Measurements from ENCODE around the gene RELB. TPM values are rescaled to one million over a fixed set of nuclear protein-coding genes. Genes with fewer than 3 reads are reported as not detected.

The RELB gene
- total RNA-seq, 2 experiments from 2014 or later: 91.6 to 92.5 TPM

GRCh38 chr19:44986389-44986788 lies 14.9 kb upstream of the RELB start:
- Mint-ChIP-seq H3K9me3 (no peaks in the 10 kb centered on the region), H3K27me3 (no peaks in the 10 kb centered on the region), H3K27ac (no peak overlapping the region), H3K4me1 (ENCODE audit: low read depth) (no peaks in the 10 kb centered on the region), H3K4me3 (no peak overlapping the region), H3K36me3 (ENCODE audit: low read depth) (peaks cover 67% of the 10 kb centered on the region)
- Histone ChIP-seq H3K36me3 (ENCODE audit: insufficient read depth, low read length) (peaks cover 71% of the 10 kb centered on the region), H3K4me1 (ENCODE audit: insufficient read depth, low read length) (no peaks in the 10 kb centered on the region), H3K27ac (ENCODE audit: low read depth in 1 of 2, low read length in 2 of 2) (no peak overlapping the region), H3K4me3 (ENCODE audit: low read length) (no peak overlapping the region), H3K9me3 (ENCODE audit: control insufficient read depth in 1 of 2, insufficient read depth in 1 of 2, low read length in 2 of 2) (no peaks in the 10 kb centered on the region), H3K27me3 (ENCODE audit: control insufficient read depth in 1 of 2, insufficient read depth in 2 of 2, low read length in 2 of 2) (no peaks in the 10 kb centered on the region)
- no peak for TF ChIP-seq CTCF (IDR thresholded peaks at IDR 0.05)
- DNase-seq (no peak), ATAC-seq (ENCODE audit: poor library complexity) (no peak)
- intact Hi-C loops (cut with DNase I, micrococcal nuclease): no loop called here
- POLR2A ChIA-PET: no interaction called here
- CTCF ChIA-PET: interaction anchor here (1.3 kb wide), 1 partner anchor 73 kb away, joined by 5 read pairs; no protein-coding TSS in a partner anchor

GRCh38 chr19:44987148-44987675 lies 14.1 kb upstream of the RELB start:
- DNase-seq (no peak), ATAC-seq (ENCODE audit: poor library complexity) (no peak)
- H3K9me3 Mint-ChIP-seq: no peaks in the 10 kb centered on the region
- intact Hi-C loops (cut with DNase I, micrococcal nuclease): no loop called here
- H3K27ac ChIP-seq (ENCODE audit: low read depth in 1 of 2, low read length in 2 of 2): no peak overlapping the region
- no peaks in the 10 kb centered on the region for H3K4me1 ChIP-seq (ENCODE audit: insufficient read depth, low read length)
- no peaks in the 10 kb centered on the region for H3K9me3 ChIP-seq (ENCODE audit: control insufficient read depth in 1 of 2, insufficient read depth in 1 of 2, low read length in 2 of 2)
- POLR2A ChIA-PET: no interaction called here
- peaks cover 69% of the 10 kb centered on the region for H3K36me3 Mint-ChIP-seq (ENCODE audit: low read depth)
- H3K4me1 Mint-ChIP-seq (ENCODE audit: low read depth): no peaks in the 10 kb centered on the region
- no peaks in the 10 kb centered on the region for H3K27me3 Mint-ChIP-seq
- no peak for TF ChIP-seq CTCF (IDR thresholded peaks at IDR 0.05)
- no peak overlapping the region for H3K4me3 ChIP-seq (ENCODE audit: low read length)
- CTCF ChIA-PET: interaction anchor here (1.3 to 5.2 kb wide), 2 partner anchors 72 to 73 kb away, joined by 5 to 34 read pairs; no protein-coding TSS in a partner anchor
- no peak overlapping the region for H3K27ac Mint-ChIP-seq
- peaks cover 73% of the 10 kb centered on the region for H3K36me3 ChIP-seq (ENCODE audit: insufficient read depth, low read length)
- H3K4me3 Mint-ChIP-seq: no peak overlapping the region
- no peaks in the 10 kb centered on the region for H3K27me3 ChIP-seq (ENCODE audit: control insufficient read depth in 1 of 2, insufficient read depth in 2 of 2, low read length in 2 of 2)

- H3K4me3 ChIP-seq (ENCODE audit: low read length): no peak overlapping the region
- H3K9me3 ChIP-seq (ENCODE audit: control insufficient read depth in 1 of 2, insufficient read depth in 1 of 2, low read length in 2 of 2): no peaks in the 10 kb centered on the region
- H3K9me3 Mint-ChIP-seq: no peaks in the 10 kb centered on the region
- intact Hi-C loops (cut with DNase I, micrococcal nuclease): no loop called here
- ChIA-PET POLR2A (interaction anchor here (1.7 kb wide), 1 partner anchor 13 kb away, joined by 10 read pairs; the partner anchor contains the start of gene RELB), CTCF (interaction anchor here (0.8 to 5.2 kb wide), 3 partner anchors 11 to 72 kb away, joined by 3 to 34 read pairs (median 3); no protein-coding TSS in a partner anchor)
- no peaks in the 10 kb centered on the region for H3K4me1 ChIP-seq (ENCODE audit: insufficient read depth, low read length)
- no peak overlapping the region for H3K4me3 Mint-ChIP-seq
- H3K27me3 Mint-ChIP-seq: no peaks in the 10 kb centered on the region
- peaks cover 63% of the 10 kb centered on the region for H3K36me3 Mint-ChIP-seq (ENCODE audit: low read depth)
- DNase-seq (no peak), ATAC-seq (ENCODE audit: poor library complexity) (no peak)
- no peaks in the 10 kb centered on the region for H3K27me3 ChIP-seq (ENCODE audit: control insufficient read depth in 1 of 2, insufficient read depth in 2 of 2, low read length in 2 of 2)
- TF ChIP-seq CTCF (IDR thresholded peaks at IDR 0.05): no peak
- no peak overlapping the region for H3K27ac ChIP-seq (ENCODE audit: low read depth in 1 of 2, low read length in 2 of 2)
- no peak overlapping the region for H3K27ac Mint-ChIP-seq
- peaks cover 72% of the 10 kb centered on the region for H3K36me3 ChIP-seq (ENCODE audit: insufficient read depth, low read length)
- no peaks in the 10 kb centered on the region for H3K4me1 Mint-ChIP-seq (ENCODE audit: low read depth)
These were observed 13.0 kb upstream of the RELB start for GRCh38 chr19:44988273-44988672.
